Suprapubic skin (tissue), 3 donors: ENCODE data around the gene GC.

Experiments used
- CTCF ChIP-seq, 2 donors: fragments of 200-600 bp in 1 of 2; fragments of 450-650 bp in 1 of 2; sonication (generic) in 1 of 2; IDR thresholded peaks; one replicate each; pipeline ENCODE4 v1.5.1; 2016 to 2019; ENCODE audit warnings: antibody characterized with exemption in 2 of 2, mild to moderate bottlenecking in 1 of 2, moderate library complexity in 1 of 2
- EP300 ChIP-seq: sonication (generic); formaldehyde crosslinking; IDR thresholded peaks from one replicate; pipeline ENCODE4 v1.6.1; 2017; ENCODE audit warnings: antibody characterized with exemption
- POLR2A ChIP-seq, 2 donors: fragments of 450-650 bp; IDR thresholded peaks; one replicate each; pipeline ENCODE4 v1.6.1; 2017; ENCODE audit warnings: antibody characterized with exemption in 2 of 2, mild to moderate bottlenecking in 2 of 2, moderate library complexity in 2 of 2

DNA sequence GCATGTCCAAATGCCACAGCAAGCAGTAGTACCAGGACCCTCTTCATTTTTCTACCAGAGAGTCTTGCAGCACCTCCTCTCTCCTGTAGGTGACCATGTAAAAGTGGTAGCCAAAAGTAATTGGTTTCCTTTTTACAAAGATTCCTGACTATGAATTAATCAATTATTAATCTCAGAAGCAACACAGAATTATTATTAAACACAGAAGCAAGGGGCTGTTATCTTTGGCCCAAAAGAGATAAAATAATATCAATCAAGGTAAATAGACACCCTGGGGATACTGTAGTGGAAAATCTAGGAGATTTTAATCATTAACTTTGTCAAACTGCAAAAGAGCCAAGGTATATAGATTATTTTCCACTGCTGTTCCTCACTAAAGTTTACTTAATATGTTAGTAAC, at the start of gene GC:
- no peak for TF ChIP-seq CTCF (IDR thresholded peaks at IDR 0.05)
- no peak for TF ChIP-seq POLR2A (IDR thresholded peaks at IDR 0.05)
- no peak for TF ChIP-seq EP300
